ENCODE data around the gene DIDO1.

Gene DIDO1

DNA sequence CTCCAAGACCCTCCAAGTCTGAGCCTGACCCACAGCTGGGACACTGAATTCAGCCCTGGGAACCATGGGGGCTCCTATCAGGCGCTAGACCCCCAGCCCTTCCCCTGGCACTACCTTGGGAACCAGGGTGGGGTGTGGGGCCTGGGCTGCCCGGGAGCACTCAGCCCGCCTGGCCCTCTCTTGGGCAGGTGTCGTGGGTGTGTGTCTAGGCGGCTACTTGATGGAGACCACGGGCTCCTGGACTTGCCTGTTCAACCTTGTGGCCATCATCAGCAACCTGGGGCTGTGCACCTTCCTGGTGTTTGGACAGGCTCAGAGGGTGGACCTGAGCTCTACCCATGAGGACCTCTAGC lies 40.8 kb upstream of the DIDO1 start:
- Mint-ChIP-seq H3K27me3 (ENCODE audit: low read depth, poor library complexity) (peaks cover 25% of the 10 kb centered on the region), H3K4me3 (no peak overlapping the region), H3K4me1 (peaks cover 16% of the 10 kb centered on the region), H3K27ac (no peak overlapping the region), H3K36me3 (ENCODE audit: low read depth) (no peaks in the 10 kb centered on the region), H3K9me3 (no peaks in the 10 kb centered on the region)
- TF ChIP-seq, protein P1, sequence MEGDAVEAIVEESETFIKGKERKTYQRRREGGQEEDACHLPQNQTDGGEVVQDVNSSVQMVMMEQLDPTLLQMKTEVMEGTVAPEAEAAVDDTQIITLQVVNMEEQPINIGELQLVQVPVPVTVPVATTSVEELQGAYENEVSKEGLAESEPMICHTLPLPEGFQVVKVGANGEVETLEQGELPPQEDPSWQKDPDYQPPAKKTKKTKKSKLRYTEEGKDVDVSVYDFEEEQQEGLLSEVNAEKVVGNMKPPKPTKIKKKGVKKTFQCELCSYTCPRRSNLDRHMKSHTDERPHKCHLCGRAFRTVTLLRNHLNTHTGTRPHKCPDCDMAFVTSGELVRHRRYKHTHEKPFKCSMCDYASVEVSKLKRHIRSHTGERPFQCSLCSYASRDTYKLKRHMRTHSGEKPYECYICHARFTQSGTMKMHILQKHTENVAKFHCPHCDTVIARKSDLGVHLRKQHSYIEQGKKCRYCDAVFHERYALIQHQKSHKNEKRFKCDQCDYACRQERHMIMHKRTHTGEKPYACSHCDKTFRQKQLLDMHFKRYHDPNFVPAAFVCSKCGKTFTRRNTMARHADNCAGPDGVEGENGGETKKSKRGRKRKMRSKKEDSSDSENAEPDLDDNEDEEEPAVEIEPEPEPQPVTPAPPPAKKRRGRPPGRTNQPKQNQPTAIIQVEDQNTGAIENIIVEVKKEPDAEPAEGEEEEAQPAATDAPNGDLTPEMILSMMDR (IDR thresholded peaks at IDR 0.05), result no peak
- DNase-seq, result no peak

DNA sequence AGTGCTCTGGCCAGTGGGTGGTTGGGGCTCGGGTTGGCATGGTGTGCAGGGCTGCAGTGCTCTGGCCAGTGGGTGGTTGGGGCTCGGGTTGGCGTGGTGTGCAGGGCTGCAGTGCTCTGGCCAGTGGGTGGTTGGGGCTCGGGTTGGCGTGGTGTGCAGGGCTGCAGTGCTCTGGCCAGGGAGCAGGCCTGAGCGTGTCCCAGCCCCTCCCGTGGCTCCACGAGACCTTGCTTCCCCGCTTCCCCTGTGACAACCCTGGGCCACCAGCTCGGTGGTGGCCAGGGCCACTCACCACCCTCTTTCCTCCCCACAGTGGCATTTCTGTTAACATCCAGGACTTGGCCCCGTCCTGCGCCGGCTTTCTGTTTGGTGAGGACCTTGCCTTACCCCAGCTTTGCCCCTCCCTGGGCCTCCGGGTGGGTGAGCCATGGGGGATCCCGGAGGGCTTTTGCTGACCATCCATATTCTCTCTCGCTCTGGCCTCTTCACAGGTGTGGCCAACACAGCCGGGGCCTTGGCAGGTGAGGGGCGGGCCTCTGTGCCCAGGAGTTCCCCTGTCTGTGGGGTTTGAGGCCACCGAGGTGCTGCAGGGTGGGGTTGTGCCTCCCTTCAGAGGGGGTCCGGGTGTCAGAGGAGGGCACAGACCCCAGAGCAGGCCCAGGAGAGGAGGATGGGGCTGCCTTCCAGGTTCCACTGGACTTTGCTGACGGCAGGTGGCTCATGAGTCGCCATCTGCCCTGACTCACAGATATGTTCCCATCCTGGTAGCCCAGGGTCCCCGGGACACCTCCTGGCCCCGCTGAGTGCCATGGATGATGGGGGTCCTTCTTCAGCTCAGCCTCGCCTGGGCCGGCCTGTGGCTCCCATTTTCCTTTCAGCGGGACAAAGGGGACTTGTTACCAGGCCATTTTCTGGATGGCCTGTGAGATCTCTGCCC lies 40.2 kb upstream of the DIDO1 start:
- H3K4me3 Mint-ChIP-seq, result no peak overlapping the region
- H3K4me1 Mint-ChIP-seq, result peaks cover 9% of the 10 kb centered on the region
- H3K36me3 Mint-ChIP-seq (ENCODE audit: low read depth), result no peaks in the 10 kb centered on the region
- TF ChIP-seq, protein P1 (IDR thresholded peaks at IDR 0.05), result no peak
- H3K9me3 Mint-ChIP-seq, result no peaks in the 10 kb centered on the region
- no peak for DNase-seq
- H3K27ac Mint-ChIP-seq, result no peak overlapping the region
- peaks cover 19% of the 10 kb centered on the region for H3K27me3 Mint-ChIP-seq (ENCODE audit: low read depth, poor library complexity)

DNA sequence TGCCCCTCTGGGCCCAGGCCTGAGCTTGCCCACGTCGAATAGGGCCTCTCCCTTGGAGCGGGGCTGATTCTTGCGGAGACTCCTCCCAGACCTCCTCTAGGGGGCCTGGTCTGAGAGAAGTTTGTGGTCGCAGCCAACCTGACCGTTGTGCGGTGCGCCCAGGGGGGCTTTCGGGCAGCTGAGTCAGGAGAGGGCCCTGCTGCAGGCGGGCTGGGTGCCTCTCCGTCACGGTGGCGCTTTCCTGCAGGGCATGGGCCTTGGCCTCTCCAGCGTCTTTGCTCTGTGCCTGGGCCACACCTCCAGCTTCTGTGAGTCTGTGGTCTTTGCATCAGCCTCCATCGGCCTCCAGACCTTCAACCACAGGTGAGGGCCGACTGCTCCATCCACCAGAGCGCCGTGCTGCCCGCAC lies 39.1 kb upstream of the DIDO1 start:
- TF ChIP-seq, protein P1 (IDR thresholded peaks at IDR 0.05), result no peak
- Mint-ChIP-seq H3K4me1 (peaks cover 5% of the 10 kb centered on the region), H3K4me3 (no peak overlapping the region), H3K27ac (no peak overlapping the region), H3K27me3 (ENCODE audit: low read depth, poor library complexity) (peaks cover 18% of the 10 kb centered on the region), H3K9me3 (no peaks in the 10 kb centered on the region), H3K36me3 (ENCODE audit: low read depth) (no peaks in the 10 kb centered on the region)
- DNase-seq, result no peak

DNA sequence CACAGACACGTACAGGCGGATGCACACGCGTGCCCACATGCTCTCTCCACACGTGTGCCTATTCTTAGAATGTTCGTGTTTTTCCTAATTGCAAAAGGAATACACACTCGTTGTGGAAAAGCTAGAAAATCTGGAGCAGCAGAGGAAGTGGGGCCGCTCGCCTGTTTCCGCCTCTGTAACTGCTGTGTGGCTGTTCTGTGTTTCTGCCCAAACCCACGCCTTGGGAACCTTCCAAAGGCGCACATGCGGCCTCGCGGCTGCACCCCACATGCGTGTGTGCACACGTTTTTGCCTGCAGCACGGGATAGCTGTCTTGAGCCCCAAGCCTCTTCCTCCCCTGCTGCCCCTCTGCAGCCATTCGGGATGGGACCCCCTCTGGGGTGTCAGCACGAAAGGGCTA lies 38.4 kb upstream of the DIDO1 start:
- TF ChIP-seq, protein P1 (IDR thresholded peaks at IDR 0.05), result no peak
- H3K27ac Mint-ChIP-seq, result no peak overlapping the region
- no peak for DNase-seq
- H3K9me3 Mint-ChIP-seq, result no peaks in the 10 kb centered on the region
- H3K4me3 Mint-ChIP-seq, result no peak overlapping the region
- H3K4me1 Mint-ChIP-seq, result peaks cover 5% of the 10 kb centered on the region
- peaks cover 14% of the 10 kb centered on the region for H3K27me3 Mint-ChIP-seq (ENCODE audit: low read depth, poor library complexity)
- H3K36me3 Mint-ChIP-seq (ENCODE audit: low read depth), result no peaks in the 10 kb centered on the region

DNA sequence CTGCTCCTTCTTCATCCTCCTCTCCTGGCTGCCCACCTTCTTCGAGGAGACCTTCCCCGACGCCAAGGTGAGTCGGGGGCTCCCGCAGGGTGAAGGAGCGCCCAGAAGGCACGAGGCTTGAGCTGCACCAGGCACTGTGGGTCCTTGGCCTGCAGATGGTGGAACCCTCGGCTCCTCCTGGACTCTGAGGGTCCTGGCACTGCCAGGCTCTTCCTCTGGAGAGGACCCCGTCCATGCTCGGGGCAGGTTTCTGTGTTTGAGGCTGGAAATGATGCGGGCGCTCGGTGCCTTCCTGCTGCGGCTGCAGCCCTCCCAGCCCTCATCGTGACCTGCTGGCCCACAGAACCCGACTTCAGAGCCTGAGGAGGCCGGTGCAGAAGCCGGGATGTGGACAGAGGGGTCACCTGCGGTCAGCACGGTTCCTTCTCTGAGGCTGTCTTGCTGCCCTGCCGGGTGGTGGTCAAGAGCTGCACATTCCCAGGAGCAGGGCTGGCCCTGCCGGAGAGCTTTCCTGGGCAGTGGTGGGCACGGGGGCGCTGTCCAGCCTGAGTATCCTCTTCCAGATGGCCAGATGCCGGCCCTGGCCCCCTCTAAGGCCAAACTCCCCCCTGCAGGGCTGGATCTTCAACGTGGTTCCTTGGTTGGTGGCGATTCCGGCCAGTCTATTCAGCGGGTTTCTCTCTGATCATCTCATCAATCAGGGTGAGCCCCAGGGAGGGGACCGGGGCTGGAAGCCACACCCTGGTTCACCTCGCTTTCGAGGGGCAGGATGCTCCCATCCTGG lies 37.5 kb upstream of the DIDO1 start:
- H3K36me3 Mint-ChIP-seq (ENCODE audit: low read depth), result no peaks in the 10 kb centered on the region
- no peaks in the 10 kb centered on the region for H3K9me3 Mint-ChIP-seq
- TF ChIP-seq, protein P1 (IDR thresholded peaks at IDR 0.05), result no peak
- H3K27ac Mint-ChIP-seq, result no peak overlapping the region
- H3K27me3 Mint-ChIP-seq (ENCODE audit: low read depth, poor library complexity), result peaks cover 10% of the 10 kb centered on the region
- peaks cover 5% of the 10 kb centered on the region for H3K4me1 Mint-ChIP-seq
- DNase-seq, result no peak
- no peak overlapping the region for H3K4me3 Mint-ChIP-seq

Measured in nephron progenitor cell (in vitro differentiated cells).